ENCODE results near the gene LDHD.

The LDHD gene

GRCh38 chr16:75062976-75063346, 53.6 kb downstream of the LDHD start:
- no peak for TF ChIP-seq POLR2AphosphoS5 (IDR thresholded peaks at IDR 0.05; ENCODE audit: low read depth, low read length)
- no peak for TF ChIP-seq FOXP2 (optimal IDR thresholded peaks at IDR 0.05; ENCODE audit: borderline replicate concordance, extremely low read depth, extremely low read length, insufficient read depth)
- no peak for TF ChIP-seq TAF1 (IDR thresholded peaks at IDR 0.05; ENCODE audit: borderline replicate concordance, insufficient read depth, low read length)
- TF ChIP-seq SIN3A (IDR thresholded peaks at IDR 0.05; ENCODE audit: borderline replicate concordance, insufficient read depth, low read length) = no peak
- TF ChIP-seq REST (IDR thresholded peaks at IDR 0.05; ENCODE audit: insufficient read depth in 1 of 2, low read depth in 2 of 2, low read length in 2 of 2) = no peak

GRCh38 chr16:75062135-75062975, 54.2 kb downstream of the LDHD start:
- TF ChIP-seq POLR2AphosphoS5 (IDR thresholded peaks at IDR 0.05; ENCODE audit: low read depth, low read length) (no peak), TAF1 (IDR thresholded peaks at IDR 0.05; ENCODE audit: borderline replicate concordance, insufficient read depth, low read length) (no peak), REST (IDR thresholded peaks at IDR 0.05; ENCODE audit: insufficient read depth in 1 of 2, low read depth in 2 of 2, low read length in 2 of 2) (no peak), FOXP2 (optimal IDR thresholded peaks at IDR 0.05; ENCODE audit: borderline replicate concordance, extremely low read depth, extremely low read length, insufficient read depth) (no peak), SIN3A (IDR thresholded peaks at IDR 0.05; ENCODE audit: borderline replicate concordance, insufficient read depth, low read length) (no peak)
